HG02981 (cell line): ENCODE data around the gene RAMAC.
"Not testable (repeated sequence)": the region's sequence is repeated elsewhere in the genome, so short reads cannot be mapped to it uniquely, and the experiment has no call there.

Experiments
- ATAC-seq: cut with Tn5 transposase; IDR thresholded peaks from one replicate; pipeline ENCODE4 v1.9.1; 2021; ENCODE audit warnings: mild to moderate bottlenecking, moderate library complexity; ENCODE audit not compliant: unreplicated experiment

RAMAC gene

DNA sequence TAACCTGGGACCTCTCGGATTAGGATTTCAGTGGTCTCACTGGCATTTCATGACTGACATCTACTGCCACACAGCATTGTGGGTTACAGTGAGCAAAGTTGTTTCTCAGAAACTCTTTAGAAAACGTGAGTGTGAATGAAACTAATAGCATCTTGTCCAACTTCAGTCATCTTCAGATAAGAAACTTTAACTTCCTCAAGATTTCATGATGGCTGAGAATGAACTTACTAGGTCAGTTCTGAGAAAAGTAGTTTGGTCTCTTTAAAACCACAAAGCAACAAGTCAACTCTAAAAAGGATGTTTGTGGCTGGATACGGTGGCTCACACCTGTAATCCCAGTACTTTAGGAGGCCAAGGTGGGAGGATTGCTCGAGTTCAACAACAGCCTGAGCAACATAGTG lies 19.3 kb upstream of the RAMAC start:
- peak; percentile 86 for ATAC-seq

DNA sequence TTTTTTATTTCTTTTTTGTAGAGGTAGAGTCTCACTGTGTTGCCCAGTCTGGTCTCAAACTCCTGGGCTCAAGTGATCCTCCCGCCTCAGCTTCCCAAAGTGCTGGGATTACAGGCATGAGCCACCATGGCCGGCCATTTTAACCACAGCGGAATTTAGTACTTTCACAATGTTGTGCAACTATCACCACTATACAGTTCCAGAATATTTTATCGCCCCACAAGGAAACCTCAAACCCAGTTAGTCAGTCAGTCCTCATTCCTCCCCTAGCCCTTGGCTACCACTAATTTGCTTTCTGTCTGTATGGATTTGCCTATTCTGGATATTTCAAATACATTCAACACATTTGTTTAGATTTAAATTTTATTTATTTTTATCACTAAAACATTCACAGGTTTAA lies 17.9 kb upstream of the RAMAC start:
- no peak for ATAC-seq

DNA sequence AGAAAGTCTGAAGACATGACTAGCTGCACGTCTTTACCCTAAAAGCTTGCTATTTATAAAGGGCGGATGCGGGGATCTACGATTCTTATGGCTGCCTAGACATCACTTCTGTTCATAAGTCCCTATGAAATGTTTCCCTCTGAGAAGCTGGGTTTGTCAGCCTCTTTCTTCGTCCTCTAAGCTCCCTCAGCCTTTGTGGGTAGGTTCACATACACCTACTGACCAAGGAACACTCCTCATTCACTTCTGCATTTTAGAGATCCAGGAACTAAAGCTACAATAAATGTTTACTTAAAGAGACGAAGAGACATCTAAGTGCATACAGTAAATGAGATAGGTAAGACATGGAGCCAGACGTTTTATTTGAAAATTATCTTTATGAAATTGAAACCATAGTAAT lies 16.7 kb upstream of the RAMAC start:
- no peak for ATAC-seq

DNA sequence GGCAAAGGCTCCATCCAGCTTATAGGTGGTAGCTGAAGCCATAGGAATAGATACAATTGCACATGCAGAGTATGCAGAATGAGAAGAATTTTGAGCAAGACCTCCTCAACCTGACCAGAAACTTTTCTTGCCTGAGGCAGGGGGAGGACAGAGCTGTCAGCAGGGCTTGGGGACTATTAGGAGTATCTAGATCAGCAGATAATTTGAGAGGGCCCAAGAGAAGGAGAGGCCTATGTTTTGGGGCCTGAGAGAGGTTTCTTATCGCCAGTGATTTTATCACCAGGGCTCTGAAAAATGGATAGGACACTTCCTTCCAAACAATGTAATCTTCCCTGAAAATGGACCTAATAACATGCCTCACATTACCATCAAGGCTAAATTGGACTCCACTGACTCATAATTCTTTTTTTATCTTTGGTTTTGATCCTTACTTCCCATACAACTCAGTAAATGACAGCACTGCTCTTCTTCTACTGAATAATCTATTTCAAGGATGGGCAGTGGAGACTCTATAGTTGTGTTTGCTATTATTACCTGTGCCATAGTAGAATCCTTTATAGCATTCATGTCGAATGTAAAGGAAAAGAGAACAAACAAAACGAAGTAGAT lies 15.8 kb upstream of the RAMAC start:
- ATAC-seq = no peak

DNA sequence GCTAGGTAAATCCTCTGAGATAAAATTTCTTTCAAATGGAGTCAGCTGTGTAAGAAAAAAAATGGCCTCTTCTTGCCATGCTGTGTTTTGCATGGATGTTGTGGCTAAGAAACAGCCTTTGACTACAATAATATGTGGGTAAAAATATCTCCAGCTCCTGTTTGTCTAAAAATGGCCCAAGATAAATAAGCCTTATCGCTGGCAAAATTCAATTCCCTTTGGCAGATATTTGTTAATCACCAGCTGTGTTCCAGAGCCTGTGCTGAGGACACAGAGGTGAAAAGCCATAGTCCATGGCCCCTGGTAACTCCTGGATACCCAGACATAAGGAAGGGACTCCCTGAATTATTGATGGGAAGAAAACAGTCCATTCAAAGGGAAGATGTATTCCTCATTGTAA lies 15.3 kb upstream of the RAMAC start:
- ATAC-seq = no peak

DNA sequence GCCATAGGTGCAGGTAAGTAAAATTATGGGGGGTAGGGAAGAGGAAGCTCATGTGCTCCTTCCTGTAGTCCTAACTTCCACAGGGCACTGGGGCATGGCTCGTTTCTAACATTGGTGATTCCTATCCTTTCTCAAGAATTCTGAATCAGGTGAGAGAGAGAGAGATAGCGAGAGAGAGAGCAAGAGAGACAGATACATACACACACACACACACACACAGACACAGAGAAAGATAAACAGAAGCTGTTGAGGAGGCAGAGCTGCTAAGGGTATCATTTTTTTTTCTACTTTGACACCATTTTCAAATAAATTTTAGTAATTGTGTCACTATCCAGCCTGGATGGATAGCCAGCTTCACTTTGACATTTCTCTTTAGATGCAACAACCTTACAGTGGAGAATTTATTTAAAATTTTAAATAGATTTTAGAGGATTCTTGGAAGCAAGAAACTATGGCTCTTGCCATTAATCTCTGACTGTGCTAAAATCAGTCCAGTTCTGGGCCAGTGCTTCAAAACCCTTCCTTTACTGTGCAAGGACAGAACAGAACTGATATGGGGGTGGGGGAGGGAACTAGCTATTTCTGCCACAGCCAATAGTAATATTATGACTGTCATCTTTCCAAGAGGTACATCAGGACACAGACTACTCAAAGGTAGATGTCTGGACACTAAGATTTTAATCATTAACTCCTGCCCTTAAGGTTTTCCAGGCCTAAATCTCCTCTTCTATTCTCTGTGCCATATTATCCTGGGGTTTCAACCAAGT lies 14.6 kb upstream of the RAMAC start:
- ATAC-seq = no peak

DNA sequence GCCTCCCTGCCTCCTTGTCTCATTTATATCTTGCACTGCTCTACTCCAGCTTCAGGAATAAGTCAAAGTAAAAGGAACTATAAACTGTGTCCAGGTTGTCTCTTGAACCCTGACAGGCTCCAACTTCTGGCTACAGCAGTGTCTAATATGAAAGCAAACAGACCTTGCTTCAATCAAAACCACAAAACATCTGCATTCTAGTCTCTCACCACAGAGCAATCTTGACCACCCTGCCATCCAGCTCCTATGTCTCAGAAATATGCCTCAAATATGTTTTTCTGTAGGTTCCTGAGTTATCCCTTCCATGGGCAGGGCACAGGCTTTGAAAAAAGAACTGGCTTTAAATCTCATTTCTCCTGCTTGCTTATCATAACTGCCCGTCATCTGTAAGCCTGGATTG lies 13.0 kb upstream of the RAMAC start:
- no peak for ATAC-seq

DNA sequence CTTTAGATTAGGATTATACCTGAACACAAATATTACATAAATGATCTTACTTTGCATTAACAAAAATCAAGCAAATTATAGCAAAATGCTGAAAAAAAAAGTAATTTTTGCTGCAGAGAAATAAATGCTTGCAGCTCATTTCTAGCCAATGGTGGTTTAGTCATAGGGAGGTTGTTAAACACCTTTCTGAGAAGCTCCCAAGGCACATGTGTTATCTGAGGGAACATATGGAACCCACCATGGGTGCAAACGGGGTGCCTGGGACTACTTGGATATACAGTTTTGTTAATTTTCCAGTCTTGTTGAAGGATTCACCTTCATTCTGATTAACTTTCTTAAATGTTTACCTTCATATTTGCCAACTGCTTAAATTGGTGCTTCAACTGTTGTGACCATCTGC lies 8.9 kb upstream of the RAMAC start:
- ATAC-seq = no peak

DNA sequence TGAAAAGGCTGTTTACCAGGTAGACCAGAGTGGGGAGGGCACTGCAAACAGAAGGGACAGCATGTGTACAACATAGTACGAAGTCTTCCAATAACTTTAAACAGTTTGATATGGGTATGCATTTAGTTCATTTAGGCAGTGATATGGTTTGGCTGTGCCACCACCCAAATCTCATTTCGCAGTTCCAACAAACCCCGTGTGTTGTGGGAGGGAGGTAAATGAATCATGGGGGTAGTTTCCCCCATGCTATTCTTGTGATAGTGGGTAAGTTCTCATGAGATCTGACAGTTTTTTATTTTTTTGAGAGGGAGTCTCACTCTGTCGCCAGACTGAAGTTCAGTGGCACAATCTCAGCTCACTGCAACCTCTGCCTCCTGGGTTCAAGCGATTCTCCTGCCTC lies 7.6 kb upstream of the RAMAC start:
- ATAC-seq = no peak

DNA sequence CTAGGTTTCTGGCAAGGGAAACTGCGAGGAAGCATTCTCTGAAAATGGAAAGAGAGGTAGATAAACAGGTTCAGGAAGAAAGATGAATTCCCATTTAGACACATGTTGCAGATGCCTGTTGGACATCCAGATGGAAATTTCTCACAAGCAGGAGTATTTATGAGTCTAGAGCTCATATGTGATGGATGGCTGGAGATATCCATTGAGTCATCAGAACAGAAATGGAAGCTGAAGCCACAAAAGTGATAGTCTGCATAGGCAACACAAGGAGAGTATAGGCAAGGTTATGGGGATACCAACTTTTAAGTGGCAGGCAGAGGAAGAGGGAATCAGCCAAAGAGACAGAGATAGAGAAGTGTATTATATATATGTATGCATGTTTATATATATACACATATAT lies 6.3 kb upstream of the RAMAC start:
- ATAC-seq = no peak

DNA sequence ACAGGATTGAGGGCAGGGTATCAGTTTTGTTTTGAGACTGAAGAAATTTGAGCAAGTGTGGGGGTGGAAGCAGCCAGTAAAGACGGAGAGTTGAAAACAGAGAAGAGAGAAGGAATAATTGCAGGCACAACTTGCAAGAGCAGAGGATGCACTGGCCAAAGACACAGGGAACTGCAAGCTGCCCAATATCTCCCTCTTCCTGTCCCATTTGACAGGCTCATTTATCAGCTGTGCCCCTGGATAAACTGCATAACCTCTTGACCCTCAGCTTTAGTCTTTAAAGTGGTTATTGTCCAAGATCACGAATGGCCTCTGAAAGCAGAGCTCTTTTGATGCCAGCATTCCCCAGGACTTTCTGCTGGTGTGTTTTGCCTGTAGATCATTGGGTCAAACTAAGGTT lies 5.0 kb upstream of the RAMAC start:
- ATAC-seq = no peak

DNA sequence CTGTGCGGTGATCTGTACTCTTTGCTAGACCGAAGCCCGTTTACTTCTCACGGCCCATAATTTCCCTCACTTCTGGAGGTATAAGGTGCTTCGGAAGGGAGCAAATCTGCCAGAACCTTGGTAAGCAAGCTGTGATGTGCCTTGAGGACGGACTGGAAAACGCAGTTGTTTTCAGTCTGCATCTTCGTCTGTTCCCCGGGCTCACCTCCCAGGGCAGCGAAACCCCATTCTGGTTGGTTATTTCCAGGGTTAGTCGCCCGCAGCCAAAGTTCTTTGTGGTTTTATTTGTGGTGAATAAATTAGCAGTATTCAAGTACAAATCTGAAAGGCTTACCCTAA lies 401 bp downstream of the RAMAC start:
- peak; percentile 33 for ATAC-seq

DNA sequence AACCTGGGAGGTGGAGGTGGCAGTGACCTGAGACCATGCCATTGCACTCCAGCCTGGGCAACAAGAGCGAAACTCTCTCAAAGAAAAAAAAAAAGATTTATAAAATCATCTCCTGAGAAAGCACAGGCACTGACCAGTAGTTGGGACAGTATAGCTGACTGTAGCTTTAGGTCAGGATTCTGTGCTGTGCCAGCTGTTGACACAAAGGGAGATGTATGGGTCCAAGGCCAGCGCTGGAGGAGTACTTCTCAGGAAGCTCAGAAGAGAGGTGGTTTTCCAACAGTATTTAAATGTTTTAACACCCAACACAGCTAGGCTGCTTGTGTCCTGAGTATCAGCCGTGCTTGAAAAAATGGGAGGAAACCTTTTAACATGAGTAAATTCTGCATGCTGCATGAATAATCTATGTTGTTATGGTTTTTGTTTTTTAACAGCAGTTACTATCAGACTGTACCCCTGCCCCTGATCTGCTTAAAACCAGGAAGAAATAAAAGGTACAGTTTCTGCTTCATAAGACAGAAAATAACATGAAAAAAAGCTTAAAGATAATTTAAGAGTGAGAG lies 6.5 kb downstream of the RAMAC start:
- ATAC-seq = no peak

DNA sequence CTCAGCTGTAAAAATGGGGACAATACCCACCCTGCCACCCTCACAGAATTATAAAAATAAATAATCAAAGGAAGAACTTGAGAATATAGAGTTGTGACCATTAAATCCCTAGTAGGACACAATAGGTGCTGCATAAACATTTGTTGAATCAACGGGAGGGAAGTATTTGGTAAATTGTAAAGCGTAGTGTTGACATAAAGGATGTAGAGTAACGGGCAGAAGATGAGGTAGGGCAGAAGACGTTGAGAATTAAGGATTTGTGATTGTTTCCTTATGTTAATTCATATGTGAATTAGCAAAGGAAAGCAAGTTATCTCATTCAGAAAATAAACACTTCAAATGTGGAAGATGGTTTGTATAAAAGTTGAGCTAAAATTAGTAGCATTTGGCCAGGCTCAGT lies 7.1 kb downstream of the RAMAC start:
- no peak for ATAC-seq

DNA sequence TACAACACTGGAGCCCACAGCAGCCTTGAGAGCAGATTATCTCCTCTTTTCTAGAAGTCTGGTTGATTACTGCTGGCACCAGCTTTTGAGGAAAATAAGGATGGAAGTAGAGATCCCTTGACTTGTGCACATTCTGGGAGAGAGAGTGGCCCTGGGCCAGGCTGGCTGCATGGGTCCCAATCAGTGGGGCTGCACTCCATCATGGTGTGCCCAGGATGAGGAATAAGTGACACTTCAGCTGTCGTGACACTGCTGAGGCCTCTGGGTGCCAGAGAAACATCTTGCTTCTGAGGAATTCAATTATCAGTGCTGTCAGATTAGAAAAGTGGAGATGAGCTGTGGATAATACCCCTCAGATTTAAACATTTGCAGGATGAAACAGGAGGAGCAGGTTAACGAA lies 9.1 kb downstream of the RAMAC start:
- no peak for ATAC-seq

DNA sequence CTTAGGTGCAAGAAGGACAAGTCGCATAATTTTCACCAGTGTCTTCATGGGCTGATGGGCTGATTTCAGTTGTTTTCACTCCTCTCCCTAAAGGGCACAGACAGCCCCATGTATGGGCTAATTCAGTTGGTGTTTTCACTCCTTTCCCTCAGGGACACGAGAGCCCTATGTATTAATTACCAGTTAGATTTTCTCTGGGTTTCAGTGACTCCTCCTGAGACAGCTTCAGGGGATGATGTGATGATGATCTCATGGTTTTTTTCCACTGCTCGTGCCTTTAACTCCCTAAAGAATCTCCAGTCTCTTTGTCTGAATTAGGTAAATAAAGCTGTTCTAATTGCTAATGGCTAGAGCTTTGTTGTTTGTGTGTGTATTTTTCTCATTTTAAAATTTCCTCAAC lies 9.9 kb downstream of the RAMAC start:
- no peak for ATAC-seq

DNA sequence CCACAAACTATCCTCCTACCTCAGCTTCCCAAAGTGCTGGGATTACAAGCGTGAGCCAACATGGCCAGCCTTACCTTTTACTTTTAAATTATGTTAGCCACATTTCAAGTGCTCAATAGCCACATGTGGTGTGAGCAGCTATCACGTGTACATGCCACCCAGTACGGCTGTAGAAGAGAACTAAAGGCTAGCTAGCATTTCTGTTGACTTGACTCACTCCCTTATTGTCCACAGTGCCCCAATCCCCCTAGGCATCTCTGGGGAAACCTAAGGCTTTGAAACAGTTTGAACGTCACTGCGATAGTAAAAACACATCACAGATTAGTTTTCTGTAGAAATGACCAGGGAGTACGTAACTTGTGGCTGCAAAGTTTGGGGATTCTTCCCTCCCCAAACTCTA lies 13.4 kb downstream of the RAMAC start:
- no peak for ATAC-seq

DNA sequence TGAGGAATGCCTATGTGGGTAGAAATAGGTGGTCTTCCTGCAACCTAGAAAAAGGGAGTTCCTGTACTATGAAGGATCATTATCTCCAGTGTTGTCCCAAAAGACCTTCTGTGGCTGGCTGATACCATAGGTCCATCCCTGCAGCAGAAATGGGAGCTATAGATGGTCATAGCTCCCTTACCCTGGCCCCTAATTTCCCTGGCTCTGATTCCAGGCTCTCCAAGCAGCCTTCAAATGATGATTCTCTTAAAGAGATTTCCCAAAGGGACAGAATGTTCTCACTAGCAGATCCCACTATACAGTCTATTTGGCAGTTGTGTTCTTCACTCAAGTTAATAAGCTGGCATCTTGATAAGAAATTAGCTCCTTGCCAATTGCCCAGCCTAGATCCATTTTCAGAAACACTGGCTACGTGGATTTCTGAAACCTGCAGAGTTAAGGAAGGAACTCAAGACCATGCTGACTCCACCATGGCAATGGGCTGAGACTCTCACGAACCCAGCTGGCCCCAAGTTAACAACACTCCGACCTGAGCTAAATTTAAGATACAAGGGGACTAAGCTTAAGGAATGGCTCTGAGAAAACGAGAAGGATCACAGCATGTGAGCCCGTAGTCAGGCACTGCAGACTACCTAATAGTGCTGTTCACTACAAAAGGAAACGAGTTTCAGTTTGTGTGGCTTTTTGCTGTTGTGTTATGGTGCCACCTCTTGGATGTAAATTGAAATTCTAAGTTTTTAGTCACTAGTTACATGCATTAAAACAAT lies 14.1 kb downstream of the RAMAC start:
- peak; percentile 77 for ATAC-seq

DNA sequence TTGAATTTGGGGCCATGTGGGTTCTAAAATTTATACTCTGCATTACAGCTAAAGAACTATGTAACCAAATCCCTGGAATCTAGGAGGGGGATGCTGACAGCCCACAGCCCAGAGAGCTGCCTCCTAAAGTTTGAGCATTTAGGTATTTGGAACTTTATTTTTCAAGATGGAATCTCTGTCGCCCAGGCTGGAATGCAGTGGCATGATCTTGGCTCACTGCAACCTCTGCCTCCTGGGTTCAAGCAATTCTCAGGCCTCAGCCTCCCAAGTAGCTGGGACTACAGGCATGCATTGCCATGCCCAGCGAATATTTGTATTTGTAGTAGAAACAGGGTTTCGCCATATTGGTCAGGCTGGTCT lies 14.6 kb downstream of the RAMAC start:
- not testable (repeated sequence) for ATAC-seq

DNA sequence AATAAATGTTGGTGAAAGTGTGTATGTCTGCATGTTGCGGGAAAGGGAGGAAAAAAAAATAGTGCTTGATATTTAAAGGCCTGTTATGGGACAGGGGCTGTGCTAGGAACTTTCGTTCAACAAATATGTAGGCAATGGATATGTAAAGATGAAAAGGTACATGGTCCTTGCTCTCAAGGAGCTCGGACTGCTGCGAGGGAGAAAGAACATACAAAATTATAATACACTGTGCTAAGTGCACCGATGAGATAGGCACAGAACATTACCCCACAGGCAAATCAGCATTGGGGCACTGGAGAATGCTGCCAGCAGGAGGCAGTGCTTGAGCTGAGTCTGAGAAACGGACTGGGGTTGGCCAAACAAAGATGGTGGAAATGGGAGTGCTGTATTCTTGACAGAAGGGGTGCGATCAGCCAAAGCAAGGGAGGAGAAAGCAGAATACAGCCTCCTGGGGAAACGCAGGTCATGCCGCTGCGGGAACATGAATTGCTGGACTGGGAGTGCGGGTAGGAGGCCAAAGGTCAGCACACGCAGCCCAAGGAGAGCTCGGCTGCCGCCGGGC lies 24.8 kb downstream of the RAMAC start:
- ATAC-seq = peak; percentile 66

DNA sequence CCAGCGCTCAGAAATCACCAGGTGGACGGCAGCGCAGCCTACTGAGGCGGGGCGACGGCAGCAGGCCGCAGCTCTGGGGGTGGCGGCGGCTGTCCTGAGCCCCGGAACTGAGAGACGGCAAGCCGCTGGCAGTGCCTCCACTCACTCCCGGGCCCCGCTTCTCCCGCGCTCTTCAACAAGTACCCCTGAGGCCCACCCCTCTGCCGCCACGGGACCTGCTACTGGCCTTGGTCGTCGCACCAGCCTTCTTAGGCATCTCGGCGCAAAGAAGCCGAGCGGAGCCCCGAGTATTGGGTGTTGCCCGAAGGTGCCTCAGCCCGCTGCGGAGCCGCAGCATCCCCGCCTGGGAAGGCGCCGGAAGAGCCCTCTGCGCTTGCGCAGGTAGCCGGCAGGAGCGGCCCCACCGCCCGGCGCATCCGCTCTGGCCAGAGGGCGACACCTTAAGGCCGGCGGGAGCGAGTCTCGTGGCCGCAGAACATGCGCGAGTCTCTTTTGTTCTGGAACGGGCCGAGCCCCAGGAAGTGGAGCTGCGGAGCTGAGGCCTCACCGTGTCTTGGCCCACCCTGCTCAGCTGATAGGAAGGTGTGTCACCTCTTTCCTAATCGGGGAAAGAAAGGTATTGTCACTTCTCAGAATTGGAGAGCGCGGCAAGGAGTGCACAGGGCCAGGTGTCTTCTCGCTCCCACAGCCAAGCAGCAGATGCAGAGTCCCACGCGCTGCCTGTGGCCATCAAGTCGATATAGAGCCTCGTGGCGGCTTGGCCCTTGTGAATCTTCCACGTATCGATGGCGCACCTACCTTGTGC lies 25.5 kb downstream of the RAMAC start, which contains the start of gene C15orf40:
Gene C15orf40, minus strand, starts transcription at position 369 of the 805 bp plus-strand sequence. Its CDS starts 32 bp downstream, at position 337.
- peak; percentile 82 for ATAC-seq
